ENCODE results near the gene RBKS. TPM values are rescaled to one million over a fixed set of nuclear protein-coding genes. Genes with fewer than 3 reads are reported as not detected.

RBKS gene
- 1.3 TPM in 2 replicates for total RNA-seq

GRCh38 chr2:27890146-27890923 is at the start of gene RBKS, which contains the start of gene BABAM2:
TSS of gene RBKS (minus strand) at chr2:27890387. CDS start at chr2:27890345, 42 bp downstream.
TSS of gene BABAM2 (plus strand) at chr2:27890729. CDS start at chr2:27894557, 3,828 bp downstream.

GRCh38 chr2:27771548-27772335 is 118.4 kb downstream of the RBKS start, which contains the start of gene MRPL33:
TSS of gene MRPL33 (plus strand) at chr2:27771719. CDS start at chr2:27771778, 59 bp downstream.

Other genes starting within 250 kb of the RBKS start
- gene SUPT7L, start 226.8 kb downstream of the RBKS start, total RNA-seq = 28.5 and 43.3 TPM in 2 replicates
- gene SLC4A1AP, start 226.5 kb downstream of the RBKS start, total RNA-seq = 25.6 and 26.0 TPM in 2 replicates
- gene MRPL33, start 118.7 kb downstream of the RBKS start, total RNA-seq = 28.9 and 39.0 TPM in 2 replicates
- gene BABAM2, start 342 bp upstream of the RBKS start, total RNA-seq = 32.3 and 38.9 TPM in 2 replicates